ENCODE data around the gene PICALM. TPM values are rescaled to one million over a fixed set of nuclear protein-coding genes. Genes with fewer than 3 reads are reported as not detected.

The PICALM gene
- total and polyA plus RNA-seq, 2 of the 8 experiments (the other 6 are each of a cell fraction or from before 2014, with no cell fraction given), result 69.4 to 71.3 TPM

GRCh38 chr11:86068138-86068871 is 579 bp downstream of the PICALM start (continued):
- TF ChIP-seq, protein P1, sequence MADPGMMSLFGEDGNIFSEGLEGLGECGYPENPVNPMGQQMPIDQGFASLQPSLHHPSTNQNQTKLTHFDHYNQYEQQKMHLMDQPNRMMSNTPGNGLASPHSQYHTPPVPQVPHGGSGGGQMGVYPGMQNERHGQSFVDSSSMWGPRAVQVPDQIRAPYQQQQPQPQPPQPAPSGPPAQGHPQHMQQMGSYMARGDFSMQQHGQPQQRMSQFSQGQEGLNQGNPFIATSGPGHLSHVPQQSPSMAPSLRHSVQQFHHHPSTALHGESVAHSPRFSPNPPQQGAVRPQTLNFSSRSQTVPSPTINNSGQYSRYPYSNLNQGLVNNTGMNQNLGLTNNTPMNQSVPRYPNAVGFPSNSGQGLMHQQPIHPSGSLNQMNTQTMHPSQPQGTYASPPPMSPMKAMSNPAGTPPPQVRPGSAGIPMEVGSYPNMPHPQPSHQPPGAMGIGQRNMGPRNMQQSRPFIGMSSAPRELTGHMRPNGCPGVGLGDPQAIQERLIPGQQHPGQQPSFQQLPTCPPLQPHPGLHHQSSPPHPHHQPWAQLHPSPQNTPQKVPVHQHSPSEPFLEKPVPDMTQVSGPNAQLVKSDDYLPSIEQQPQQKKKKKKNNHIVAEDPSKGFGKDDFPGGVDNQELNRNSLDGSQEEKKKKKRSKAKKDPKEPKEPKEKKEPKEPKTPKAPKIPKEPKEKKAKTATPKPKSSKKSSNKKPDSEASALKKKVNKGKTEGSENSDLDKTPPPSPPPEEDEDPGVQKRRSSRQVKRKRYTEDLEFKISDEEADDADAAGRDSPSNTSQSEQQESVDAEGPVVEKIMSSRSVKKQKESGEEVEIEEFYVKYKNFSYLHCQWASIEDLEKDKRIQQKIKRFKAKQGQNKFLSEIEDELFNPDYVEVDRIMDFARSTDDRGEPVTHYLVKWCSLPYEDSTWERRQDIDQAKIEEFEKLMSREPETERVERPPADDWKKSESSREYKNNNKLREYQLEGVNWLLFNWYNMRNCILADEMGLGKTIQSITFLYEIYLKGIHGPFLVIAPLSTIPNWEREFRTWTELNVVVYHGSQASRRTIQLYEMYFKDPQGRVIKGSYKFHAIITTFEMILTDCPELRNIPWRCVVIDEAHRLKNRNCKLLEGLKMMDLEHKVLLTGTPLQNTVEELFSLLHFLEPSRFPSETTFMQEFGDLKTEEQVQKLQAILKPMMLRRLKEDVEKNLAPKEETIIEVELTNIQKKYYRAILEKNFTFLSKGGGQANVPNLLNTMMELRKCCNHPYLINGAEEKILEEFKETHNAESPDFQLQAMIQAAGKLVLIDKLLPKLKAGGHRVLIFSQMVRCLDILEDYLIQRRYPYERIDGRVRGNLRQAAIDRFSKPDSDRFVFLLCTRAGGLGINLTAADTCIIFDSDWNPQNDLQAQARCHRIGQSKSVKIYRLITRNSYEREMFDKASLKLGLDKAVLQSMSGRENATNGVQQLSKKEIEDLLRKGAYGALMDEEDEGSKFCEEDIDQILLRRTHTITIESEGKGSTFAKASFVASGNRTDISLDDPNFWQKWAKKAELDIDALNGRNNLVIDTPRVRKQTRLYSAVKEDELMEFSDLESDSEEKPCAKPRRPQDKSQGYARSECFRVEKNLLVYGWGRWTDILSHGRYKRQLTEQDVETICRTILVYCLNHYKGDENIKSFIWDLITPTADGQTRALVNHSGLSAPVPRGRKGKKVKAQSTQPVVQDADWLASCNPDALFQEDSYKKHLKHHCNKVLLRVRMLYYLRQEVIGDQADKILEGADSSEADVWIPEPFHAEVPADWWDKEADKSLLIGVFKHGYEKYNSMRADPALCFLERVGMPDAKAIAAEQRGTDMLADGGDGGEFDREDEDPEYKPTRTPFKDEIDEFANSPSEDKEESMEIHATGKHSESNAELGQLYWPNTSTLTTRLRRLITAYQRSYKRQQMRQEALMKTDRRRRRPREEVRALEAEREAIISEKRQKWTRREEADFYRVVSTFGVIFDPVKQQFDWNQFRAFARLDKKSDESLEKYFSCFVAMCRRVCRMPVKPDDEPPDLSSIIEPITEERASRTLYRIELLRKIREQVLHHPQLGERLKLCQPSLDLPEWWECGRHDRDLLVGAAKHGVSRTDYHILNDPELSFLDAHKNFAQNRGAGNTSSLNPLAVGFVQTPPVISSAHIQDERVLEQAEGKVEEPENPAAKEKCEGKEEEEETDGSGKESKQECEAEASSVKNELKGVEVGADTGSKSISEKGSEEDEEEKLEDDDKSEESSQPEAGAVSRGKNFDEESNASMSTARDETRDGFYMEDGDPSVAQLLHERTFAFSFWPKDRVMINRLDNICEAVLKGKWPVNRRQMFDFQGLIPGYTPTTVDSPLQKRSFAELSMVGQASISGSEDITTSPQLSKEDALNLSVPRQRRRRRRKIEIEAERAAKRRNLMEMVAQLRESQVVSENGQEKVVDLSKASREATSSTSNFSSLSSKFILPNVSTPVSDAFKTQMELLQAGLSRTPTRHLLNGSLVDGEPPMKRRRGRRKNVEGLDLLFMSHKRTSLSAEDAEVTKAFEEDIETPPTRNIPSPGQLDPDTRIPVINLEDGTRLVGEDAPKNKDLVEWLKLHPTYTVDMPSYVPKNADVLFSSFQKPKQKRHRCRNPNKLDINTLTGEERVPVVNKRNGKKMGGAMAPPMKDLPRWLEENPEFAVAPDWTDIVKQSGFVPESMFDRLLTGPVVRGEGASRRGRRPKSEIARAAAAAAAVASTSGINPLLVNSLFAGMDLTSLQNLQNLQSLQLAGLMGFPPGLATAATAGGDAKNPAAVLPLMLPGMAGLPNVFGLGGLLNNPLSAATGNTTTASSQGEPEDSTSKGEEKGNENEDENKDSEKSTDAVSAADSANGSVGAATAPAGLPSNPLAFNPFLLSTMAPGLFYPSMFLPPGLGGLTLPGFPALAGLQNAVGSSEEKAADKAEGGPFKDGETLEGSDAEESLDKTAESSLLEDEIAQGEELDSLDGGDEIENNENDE (IDR thresholded peaks at IDR 0.05; ENCODE audit: insufficient replicate concordance, low read length), result no peak
- TF ChIP-seq BRCA1 (IDR thresholded peaks at IDR 0.05; ENCODE audit: low read depth, low read length) (no peak), JUN (IDR thresholded peaks at IDR 0.05; ENCODE audit: low read depth, low read length) (no peak), JUND (IDR thresholded peaks at IDR 0.05; ENCODE audit: low read length) (no peak), FOSL1 (IDR thresholded peaks at IDR 0.05; ENCODE audit: insufficient read depth, low read depth, low read length) (no peak), MAFK (IDR thresholded peaks at IDR 0.05; ENCODE audit: low read depth, low read length) (no peak), RNF2 (IDR thresholded peaks at IDR 0.05; ENCODE audit: borderline replicate concordance, low read depth, low read length, missing control alignments, poor library complexity, severe bottlenecking) (no peak), ZNF274 (IDR thresholded peaks at IDR 0.05; ENCODE audit: borderline replicate concordance, extremely low read depth, low read length) (no peak), TAF1 (IDR thresholded peaks at IDR 0.05; ENCODE audit: low read depth, low read length) (peak; percentile 48; the same call in 1 of the 2 replicates), GTF2F1 (IDR thresholded peaks at IDR 0.05; ENCODE audit: borderline replicate concordance, low read depth, low read length) (no peak)

Measured in H1 (cell line).